ENCODE results near the gene FCHSD1. TPM values are rescaled to one million over a fixed set of nuclear protein-coding genes. Genes with fewer than 3 reads are reported as not detected.

Gene FCHSD1
- total RNA-seq, 1 experiment from 2014 or later, result 23.1 TPM

GRCh38 chr5:141605523-141606277, 45.5 kb downstream of the FCHSD1 start:
- H3K27ac Mint-ChIP-seq, result peak overlapping the region in 2 of 3 experiments; percentile 3 to 89; a peak in 3 of 7 replicates

More at GRCh38 chr5:141605523-141606277, 45.5 kb downstream of the FCHSD1 start:
- Histone ChIP-seq H3K18ac (ENCODE audit: insufficient read length, low read depth, low read length) (no peak overlapping the region), H4K8ac (replicated peaks; ENCODE audit: insufficient read length, low read depth, low read length) (no peak overlapping the region), H4K5ac (ENCODE audit: insufficient read length, low read depth, low read length) (no peak overlapping the region), H3K4ac (ENCODE audit: low read depth, low read length) (no peak overlapping the region), H2BK120ac (ENCODE audit: low read depth, low read length, poor library complexity, severe bottlenecking) (no peak overlapping the region), H3K79me2 (ENCODE audit: insufficient read depth, low read length) (peaks cover 15% of the 10 kb centered on the region; the same call in 1 of the 2 replicates), H2BK5ac (ENCODE audit: insufficient read length, low read length) (no peak overlapping the region), H3K9me3 (ENCODE audit: control insufficient read depth, low read depth, low read length) (no peaks in the 10 kb centered on the region), H3K23ac (ENCODE audit: insufficient read length, low read depth, low read length) (no peak overlapping the region), H2AFZ (ENCODE audit: low read length) (no peak overlapping the region), H4K91ac (ENCODE audit: insufficient read length, low read depth, low read length) (no peak overlapping the region), H3K9ac (ENCODE audit: extremely low read depth, insufficient read length, low read length) (no peak overlapping the region), H4K20me1 (ENCODE audit: control insufficient read depth, insufficient read depth, insufficient read length) (no peaks in the 10 kb centered on the region), H3T11ph (ENCODE audit: low read length) (no peak overlapping the region), H3K23me2 (ENCODE audit: insufficient read length, low read depth, low read length, poor library complexity, severe bottlenecking) (no peaks in the 10 kb centered on the region), H2AK5ac (ENCODE audit: insufficient read length, low read length) (no peak overlapping the region), H2BK15ac (ENCODE audit: low read depth, low read length) (no peak overlapping the region), H3K27ac (ENCODE audit: insufficient read length, low read depth, low read length) (no peak overlapping the region), H3K4me1 (ENCODE audit: insufficient read depth, low read length) (peaks cover 2% of the 10 kb centered on the region; the same call in 1 of the 2 replicates), H3K4me2 (ENCODE audit: insufficient read depth, insufficient read length, low read length) (no peak overlapping the region), H3K79me1 (ENCODE audit: insufficient read depth, low read depth, low read length, poor library complexity, severe bottlenecking) (no peaks in the 10 kb centered on the region), H3K56ac (ENCODE audit: insufficient read length, low read depth, low read length) (no peak overlapping the region), H2BK20ac (ENCODE audit: low read depth, low read length, poor library complexity, severe bottlenecking) (no peak overlapping the region), H3K14ac (ENCODE audit: insufficient read depth, low read length) (no peak overlapping the region), H3K27me3 (ENCODE audit: insufficient read depth, low read length) (no peaks in the 10 kb centered on the region), H2BK12ac (ENCODE audit: insufficient read length, low read depth, low read length) (no peak overlapping the region)
- H3K4me1 Mint-ChIP-seq, result peaks cover 6 to 11% of the 10 kb centered on the region in 2 experiments
- no peak overlapping the region for H3K4me3 Mint-ChIP-seq
- H3K36me3 Mint-ChIP-seq (ENCODE audit: insufficient read depth in 1 of 3, low read depth in 3 of 3), result peaks cover 0 to 7% (median 6%) of the 10 kb centered on the region in 3 experiments; a peak in 3 of 7 replicates
- DNase-seq, result no peak
- no peak for TF ChIP-seq CTCF (conservative IDR thresholded peaks at IDR 0.05)
- no peaks in the 10 kb centered on the region for H3K9me3 Mint-ChIP-seq
- no peaks in the 10 kb centered on the region for H3K27me3 Mint-ChIP-seq (ENCODE audit: low read depth)
- WGBS (ENCODE audit: extremely low coverage, insufficient read length, low lambda C conversion rate), result no CpG with 5 or more reads among the region's 6 CpGs
